SK-N-SH treated with all-trans-retinoic acid at 6 μM for 48 hours (cell line): ENCODE data around the gene FAAP100.

Experiments
- ATAC-seq: fragments of 200-7000 bp; cut with Tn5 transposase; 3 replicates; pipeline ENCODE4 v1.9.1; 2020; ENCODE audit warnings: mild to moderate bottlenecking, moderate library complexity
- BACH2 ChIP-seq: fragments of 250-450 bp; sonication (Bioruptor Pico); IDR thresholded peaks from 2 replicates; pipeline ENCODE4 v1.9.0; 2021; ENCODE audit warnings: mild to moderate bottlenecking, borderline replicate concordance
- CSDC2 ChIP-seq: fragments of 250-450 bp; sonication (Bioruptor Pico); IDR thresholded peaks from 2 replicates; pipeline ENCODE4 v1.5.0; 2020; ENCODE audit warnings: mild to moderate bottlenecking, moderate library complexity
- GLIS3 ChIP-seq: fragments of 250-450 bp; sonication (Bioruptor Pico); IDR thresholded peaks from 2 replicates; pipeline ENCODE4 v1.5.0; 2020; ENCODE audit warnings: mild to moderate bottlenecking, moderate library complexity
- ISL1 ChIP-seq: fragments of 250-450 bp; sonication (Bioruptor Pico); IDR thresholded peaks from 2 replicates; pipeline ENCODE4 v2.1.2; 2022; ENCODE audit warnings: mild to moderate bottlenecking, moderate library complexity
- OSR1 ChIP-seq: fragments of 250-450 bp; sonication (Bioruptor Pico); IDR thresholded peaks from 2 replicates; pipeline ENCODE4 v1.8.0; 2022; ENCODE audit warnings: moderate library complexity, mild to moderate bottlenecking, inconsistent platforms
- PPARA ChIP-seq: fragments of 250-450 bp; sonication (Bioruptor Pico); IDR thresholded peaks from 2 replicates; pipeline ENCODE4 v1.5.0; 2020; ENCODE audit warnings: mild to moderate bottlenecking, borderline replicate concordance
- RARB ChIP-seq: fragments of 250-450 bp; sonication (Bioruptor Pico); IDR thresholded peaks from 2 replicates; pipeline ENCODE4 v1.8.0; 2021; ENCODE audit warnings: mild to moderate bottlenecking, moderate library complexity
- SNAI2 ChIP-seq: fragments of 250-450 bp; sonication (Bioruptor Pico); IDR thresholded peaks from 2 replicates; pipeline ENCODE4 v1.5.0; 2020; ENCODE audit warnings: mild to moderate bottlenecking, moderate library complexity
- TCF4 ChIP-seq: fragments of 250-450 bp; sonication (Bioruptor Pico); IDR thresholded peaks from 2 replicates; pipeline ENCODE4 v1.8.0; 2021; ENCODE audit warnings: mild to moderate bottlenecking, moderate library complexity, borderline replicate concordance
- TOX ChIP-seq: fragments of 250-450 bp; sonication (Bioruptor Pico); IDR thresholded peaks from 2 replicates; pipeline ENCODE4 v1.8.0; 2021; ENCODE audit warnings: mild to moderate bottlenecking, moderate library complexity, borderline replicate concordance
- ZFP3 ChIP-seq: fragments of 250-450 bp; sonication (Bioruptor Pico); IDR thresholded peaks from 2 replicates; pipeline ENCODE4 v1.5.0; 2020; ENCODE audit warnings: mild to moderate bottlenecking, moderate library complexity
- ZFP30 ChIP-seq: fragments of 450-650 bp; formaldehyde crosslinking; IDR thresholded peaks from 2 replicates; pipeline ENCODE4 v1.5.0; 2022; ENCODE audit warnings: mild to moderate bottlenecking, moderate library complexity
- ZNF565 ChIP-seq: fragments of 450-650 bp; formaldehyde crosslinking; conservative IDR thresholded peaks from 2 replicates; pipeline ENCODE4 v1.5.0; 2020; ENCODE audit warnings: low read depth, mild to moderate bottlenecking, moderate library complexity
- ZNF70 ChIP-seq: fragments of 450-650 bp; formaldehyde crosslinking; IDR thresholded peaks from 2 replicates; pipeline ENCODE4 v1.5.0; 2020; ENCODE audit warnings: mild to moderate bottlenecking, moderate library complexity
- ZNF8 ChIP-seq: fragments of 450-650 bp; formaldehyde crosslinking; IDR thresholded peaks from 2 replicates; pipeline ENCODE4 v1.5.0; 2020; ENCODE audit warnings: mild to moderate bottlenecking, moderate library complexity
- TF ChIP-seq, protein P1 (sequence below): fragments of 250-450 bp; sonication (Bioruptor Pico); IDR thresholded peaks from 2 replicates; pipeline ENCODE4 v1.5.0; 2020; ENCODE audit warnings: mild to moderate bottlenecking, moderate library complexity
- TF ChIP-seq, protein P2 (sequence below): fragments of 250-450 bp; sonication (Bioruptor Pico); IDR thresholded peaks from 2 replicates; pipeline ENCODE4 v1.8.0; 2020; ENCODE audit warnings: mild to moderate bottlenecking, moderate library complexity, borderline replicate concordance
- TF ChIP-seq, protein P3 (sequence below): fragments of 250-450 bp; sonication (Bioruptor Pico); IDR thresholded peaks from 2 replicates; pipeline ENCODE4 v1.5.1; 2020; ENCODE audit warnings: low read depth, mild to moderate bottlenecking, moderate library complexity
- TF ChIP-seq, protein P4 (sequence below): fragments of 250-450 bp; sonication (Bioruptor Pico); IDR thresholded peaks from 2 replicates; pipeline ENCODE4 v1.8.0; 2021; ENCODE audit warnings: low read depth, mild to moderate bottlenecking, moderate library complexity, borderline replicate concordance

FAAP100 gene

DNA sequence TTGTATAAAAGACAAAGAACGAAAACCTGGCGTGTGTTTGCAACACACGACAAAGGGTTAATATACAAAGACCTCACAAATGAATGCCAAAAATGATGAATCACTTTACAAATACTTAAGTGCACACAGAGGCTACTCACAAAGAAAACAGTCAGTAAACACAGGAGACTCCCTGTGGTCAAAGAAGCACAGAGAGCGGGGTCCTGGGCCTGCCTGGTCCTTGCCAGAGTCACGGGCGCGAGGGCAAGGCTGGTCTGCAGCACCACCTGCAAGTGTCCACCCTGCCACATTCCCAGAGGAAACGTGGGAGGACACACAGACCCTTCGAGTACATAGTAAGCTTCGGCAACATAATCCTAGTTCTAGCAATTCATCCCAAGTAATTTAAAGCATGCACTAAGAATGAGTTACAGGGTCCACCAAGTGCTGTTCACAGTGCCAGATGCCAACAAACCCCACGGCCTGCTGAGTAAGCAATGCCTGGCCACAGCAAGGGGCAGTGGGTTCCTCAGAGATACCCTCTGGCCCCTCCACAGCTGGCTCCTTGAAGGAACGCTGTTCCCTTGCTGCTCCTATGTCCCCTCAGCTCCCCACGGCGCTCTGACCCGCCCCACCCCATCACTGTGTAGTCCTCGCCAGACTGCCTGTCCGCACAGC, 24.6 kb upstream of the FAAP100 start:
- ATAC-seq, result peak; percentile 87
- TF ChIP-seq ZFP3 (CRISPR knock-in tag) (no peak), GLIS3 (CRISPR knock-in tag) (no peak), ZNF565 (CRISPR knock-in tag) (no peak)

- ATAC-seq, result no peak
- TF ChIP-seq RARB (CRISPR knock-in tag) (no peak), OSR1 (CRISPR knock-in tag) (no peak)
Observed at GRCh38 chr17:81575836-81576235, 23.7 kb upstream of the FAAP100 start.

DNA sequence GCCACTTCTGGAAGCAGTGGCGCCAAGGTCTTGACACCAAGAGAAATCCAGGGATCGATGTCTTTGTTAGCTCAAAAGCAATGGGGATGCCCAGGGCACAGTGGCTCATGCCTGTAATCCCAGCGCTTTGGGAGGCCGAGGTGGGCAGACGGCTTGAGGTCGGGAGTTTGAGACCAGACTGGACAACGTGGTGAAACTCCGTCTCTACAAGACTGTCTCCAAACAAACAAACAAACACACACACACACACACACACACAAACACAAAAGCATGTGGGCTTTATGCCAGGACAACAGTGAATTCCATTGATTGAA, 22.4 kb upstream of the FAAP100 start:
- TF ChIP-seq PPARA (CRISPR knock-in tag), result no peak
- TF ChIP-seq, protein P1, sequence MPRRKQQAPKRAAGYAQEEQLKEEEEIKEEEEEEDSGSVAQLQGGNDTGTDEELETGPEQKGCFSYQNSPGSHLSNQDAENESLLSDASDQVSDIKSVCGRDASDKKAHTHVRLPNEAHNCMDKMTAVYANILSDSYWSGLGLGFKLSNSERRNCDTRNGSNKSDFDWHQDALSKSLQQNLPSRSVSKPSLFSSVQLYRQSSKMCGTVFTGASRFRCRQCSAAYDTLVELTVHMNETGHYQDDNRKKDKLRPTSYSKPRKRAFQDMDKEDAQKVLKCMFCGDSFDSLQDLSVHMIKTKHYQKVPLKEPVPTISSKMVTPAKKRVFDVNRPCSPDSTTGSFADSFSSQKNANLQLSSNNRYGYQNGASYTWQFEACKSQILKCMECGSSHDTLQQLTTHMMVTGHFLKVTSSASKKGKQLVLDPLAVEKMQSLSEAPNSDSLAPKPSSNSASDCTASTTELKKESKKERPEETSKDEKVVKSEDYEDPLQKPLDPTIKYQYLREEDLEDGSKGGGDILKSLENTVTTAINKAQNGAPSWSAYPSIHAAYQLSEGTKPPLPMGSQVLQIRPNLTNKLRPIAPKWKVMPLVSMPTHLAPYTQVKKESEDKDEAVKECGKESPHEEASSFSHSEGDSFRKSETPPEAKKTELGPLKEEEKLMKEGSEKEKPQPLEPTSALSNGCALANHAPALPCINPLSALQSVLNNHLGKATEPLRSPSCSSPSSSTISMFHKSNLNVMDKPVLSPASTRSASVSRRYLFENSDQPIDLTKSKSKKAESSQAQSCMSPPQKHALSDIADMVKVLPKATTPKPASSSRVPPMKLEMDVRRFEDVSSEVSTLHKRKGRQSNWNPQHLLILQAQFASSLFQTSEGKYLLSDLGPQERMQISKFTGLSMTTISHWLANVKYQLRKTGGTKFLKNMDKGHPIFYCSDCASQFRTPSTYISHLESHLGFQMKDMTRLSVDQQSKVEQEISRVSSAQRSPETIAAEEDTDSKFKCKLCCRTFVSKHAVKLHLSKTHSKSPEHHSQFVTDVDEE, result no peak
- no peak for TF ChIP-seq OSR1 (CRISPR knock-in tag)
- no peak for TF ChIP-seq ISL1 (CRISPR knock-in tag)
- no peak for TF ChIP-seq ZFP3 (CRISPR knock-in tag)
- no peak for TF ChIP-seq SNAI2 (CRISPR knock-in tag)
- no peak for TF ChIP-seq TCF4 (CRISPR knock-in tag)
- no peak for TF ChIP-seq CSDC2 (CRISPR knock-in tag)
- TF ChIP-seq, protein P2, sequence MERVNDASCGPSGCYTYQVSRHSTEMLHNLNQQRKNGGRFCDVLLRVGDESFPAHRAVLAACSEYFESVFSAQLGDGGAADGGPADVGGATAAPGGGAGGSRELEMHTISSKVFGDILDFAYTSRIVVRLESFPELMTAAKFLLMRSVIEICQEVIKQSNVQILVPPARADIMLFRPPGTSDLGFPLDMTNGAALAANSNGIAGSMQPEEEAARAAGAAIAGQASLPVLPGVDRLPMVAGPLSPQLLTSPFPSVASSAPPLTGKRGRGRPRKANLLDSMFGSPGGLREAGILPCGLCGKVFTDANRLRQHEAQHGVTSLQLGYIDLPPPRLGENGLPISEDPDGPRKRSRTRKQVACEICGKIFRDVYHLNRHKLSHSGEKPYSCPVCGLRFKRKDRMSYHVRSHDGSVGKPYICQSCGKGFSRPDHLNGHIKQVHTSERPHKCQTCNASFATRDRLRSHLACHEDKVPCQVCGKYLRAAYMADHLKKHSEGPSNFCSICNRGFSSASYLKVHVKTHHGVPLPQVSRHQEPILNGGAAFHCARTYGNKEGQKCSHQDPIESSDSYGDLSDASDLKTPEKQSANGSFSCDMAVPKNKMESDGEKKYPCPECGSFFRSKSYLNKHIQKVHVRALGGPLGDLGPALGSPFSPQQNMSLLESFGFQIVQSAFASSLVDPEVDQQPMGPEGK (CRISPR knock-in tag), result no peak
- TF ChIP-seq GLIS3 (CRISPR knock-in tag), result no peak
- no peak for TF ChIP-seq ZFP30
- no peak for TF ChIP-seq BACH2 (CRISPR knock-in tag)
- no peak for TF ChIP-seq ZNF70 (CRISPR knock-in tag)
- no peak for TF ChIP-seq TOX (CRISPR knock-in tag)
- TF ChIP-seq, protein P3, sequence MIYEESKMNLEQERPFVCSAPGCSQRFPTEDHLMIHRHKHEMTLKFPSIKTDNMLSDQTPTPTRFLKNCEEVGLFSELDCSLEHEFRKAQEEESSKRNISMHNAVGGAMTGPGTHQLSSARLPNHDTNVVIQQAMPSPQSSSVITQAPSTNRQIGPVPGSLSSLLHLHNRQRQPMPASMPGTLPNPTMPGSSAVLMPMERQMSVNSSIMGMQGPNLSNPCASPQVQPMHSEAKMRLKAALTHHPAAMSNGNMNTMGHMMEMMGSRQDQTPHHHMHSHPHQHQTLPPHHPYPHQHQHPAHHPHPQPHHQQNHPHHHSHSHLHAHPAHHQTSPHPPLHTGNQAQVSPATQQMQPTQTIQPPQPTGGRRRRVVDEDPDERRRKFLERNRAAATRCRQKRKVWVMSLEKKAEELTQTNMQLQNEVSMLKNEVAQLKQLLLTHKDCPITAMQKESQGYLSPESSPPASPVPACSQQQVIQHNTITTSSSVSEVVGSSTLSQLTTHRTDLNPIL (CRISPR knock-in tag), result no peak
- no peak for ATAC-seq

DNA sequence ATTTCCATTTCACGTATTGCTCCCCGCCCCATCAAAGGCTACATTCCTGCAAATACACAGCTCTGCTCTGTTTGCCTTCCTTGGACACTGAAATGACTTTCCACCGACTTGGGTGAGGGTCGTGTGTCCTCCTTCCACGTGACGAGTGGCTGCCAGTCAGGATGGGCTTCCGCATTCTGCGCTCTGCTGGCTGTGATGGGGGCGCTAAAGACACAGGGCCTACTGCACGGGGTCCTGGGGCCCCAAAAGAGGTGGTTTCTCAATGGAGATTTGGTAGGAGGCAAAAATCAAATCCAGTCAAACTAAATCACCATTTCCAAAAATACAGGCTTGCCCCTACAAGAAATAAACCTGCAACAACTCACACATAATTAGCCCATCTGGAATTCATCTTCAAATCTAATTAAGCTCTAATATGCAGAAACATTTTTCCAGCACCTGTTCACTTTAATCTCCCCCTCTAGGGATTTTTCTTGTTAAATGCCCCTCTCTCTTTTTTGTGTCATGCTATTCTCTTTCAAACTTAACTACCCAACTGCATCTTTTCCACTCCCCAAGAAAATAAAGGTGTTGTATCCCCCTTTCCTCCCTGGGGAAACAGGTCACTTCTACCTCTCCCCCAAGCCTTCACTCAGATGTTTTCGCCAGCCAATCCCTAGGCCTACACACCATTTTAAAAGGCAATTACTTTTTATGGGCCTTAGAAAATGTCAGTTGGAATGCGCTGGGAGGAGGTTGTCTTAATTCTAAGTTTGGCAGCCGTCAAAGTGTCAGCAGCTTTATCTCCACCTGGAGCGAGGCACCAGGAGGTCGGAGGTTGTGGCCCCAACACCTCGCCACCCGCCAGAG, 21.9 kb upstream of the FAAP100 start:
- TF ChIP-seq TCF4 (CRISPR knock-in tag) (peak; percentile 70), ISL1 (CRISPR knock-in tag) (no peak), SNAI2 (CRISPR knock-in tag) (peak; percentile 59; the same call in 1 of the 2 replicates)
- ATAC-seq, result no peak

DNA sequence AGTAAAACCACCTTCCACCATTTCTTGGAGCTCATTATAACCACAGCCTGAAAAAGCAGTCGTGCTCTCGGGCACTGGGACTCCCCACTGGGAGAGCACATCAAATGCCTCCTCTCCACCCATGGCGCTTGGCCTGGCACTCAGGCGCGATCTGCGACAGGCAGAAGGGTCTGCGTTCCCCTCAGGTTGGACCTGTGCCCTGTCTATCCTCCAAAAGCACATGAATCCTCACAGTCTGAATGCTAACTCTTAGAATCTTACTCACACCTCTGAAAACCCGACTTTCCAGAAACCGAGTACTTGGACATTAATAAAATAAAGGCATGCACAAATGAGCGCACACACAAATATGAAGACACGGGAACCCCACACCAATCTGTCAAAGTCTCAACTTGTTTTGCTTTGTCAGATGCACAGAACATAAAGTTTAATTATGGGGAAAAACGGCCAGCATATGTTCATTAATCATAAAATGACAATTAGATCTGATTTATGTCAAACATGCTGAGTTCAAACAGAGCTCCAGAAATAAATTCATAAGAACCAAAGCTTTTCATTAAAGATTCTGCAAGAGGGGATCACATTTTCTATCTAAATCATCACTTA, 20.5 kb upstream of the FAAP100 start:
- no peak for TF ChIP-seq ZNF565 (CRISPR knock-in tag)
- TF ChIP-seq, protein P4, sequence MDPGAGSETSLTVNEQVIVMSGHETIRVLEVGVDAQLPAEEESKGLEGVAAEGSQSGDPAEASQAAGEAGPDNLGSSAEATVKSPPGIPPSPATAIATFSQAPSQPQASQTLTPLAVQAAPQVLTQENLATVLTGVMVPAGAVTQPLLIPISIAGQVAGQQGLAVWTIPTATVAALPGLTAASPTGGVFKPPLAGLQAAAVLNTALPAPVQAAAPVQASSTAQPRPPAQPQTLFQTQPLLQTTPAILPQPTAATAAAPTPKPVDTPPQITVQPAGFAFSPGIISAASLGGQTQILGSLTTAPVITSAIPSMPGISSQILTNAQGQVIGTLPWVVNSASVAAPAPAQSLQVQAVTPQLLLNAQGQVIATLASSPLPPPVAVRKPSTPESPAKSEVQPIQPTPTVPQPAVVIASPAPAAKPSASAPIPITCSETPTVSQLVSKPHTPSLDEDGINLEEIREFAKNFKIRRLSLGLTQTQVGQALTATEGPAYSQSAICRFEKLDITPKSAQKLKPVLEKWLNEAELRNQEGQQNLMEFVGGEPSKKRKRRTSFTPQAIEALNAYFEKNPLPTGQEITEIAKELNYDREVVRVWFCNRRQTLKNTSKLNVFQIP, result no peak
- TF ChIP-seq ZNF8 (CRISPR knock-in tag), result no peak
- ATAC-seq, result no peak
